Measurements from ENCODE around the gene ZIC4.

- TF ChIP-seq POLR2A (IDR thresholded peaks at IDR 0.05), result no peak
- TF ChIP-seq, protein P1, sequence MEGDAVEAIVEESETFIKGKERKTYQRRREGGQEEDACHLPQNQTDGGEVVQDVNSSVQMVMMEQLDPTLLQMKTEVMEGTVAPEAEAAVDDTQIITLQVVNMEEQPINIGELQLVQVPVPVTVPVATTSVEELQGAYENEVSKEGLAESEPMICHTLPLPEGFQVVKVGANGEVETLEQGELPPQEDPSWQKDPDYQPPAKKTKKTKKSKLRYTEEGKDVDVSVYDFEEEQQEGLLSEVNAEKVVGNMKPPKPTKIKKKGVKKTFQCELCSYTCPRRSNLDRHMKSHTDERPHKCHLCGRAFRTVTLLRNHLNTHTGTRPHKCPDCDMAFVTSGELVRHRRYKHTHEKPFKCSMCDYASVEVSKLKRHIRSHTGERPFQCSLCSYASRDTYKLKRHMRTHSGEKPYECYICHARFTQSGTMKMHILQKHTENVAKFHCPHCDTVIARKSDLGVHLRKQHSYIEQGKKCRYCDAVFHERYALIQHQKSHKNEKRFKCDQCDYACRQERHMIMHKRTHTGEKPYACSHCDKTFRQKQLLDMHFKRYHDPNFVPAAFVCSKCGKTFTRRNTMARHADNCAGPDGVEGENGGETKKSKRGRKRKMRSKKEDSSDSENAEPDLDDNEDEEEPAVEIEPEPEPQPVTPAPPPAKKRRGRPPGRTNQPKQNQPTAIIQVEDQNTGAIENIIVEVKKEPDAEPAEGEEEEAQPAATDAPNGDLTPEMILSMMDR (IDR thresholded peaks at IDR 0.05), result no peak
Measured at GRCh38 chr3:147431751-147432150, 25.4 kb upstream of the ZIC4 start.
